Activated naive CD8-positive, alpha-beta T cell treated with anti-CD3 and anti-CD28 coated beads for 36 hours (primary cell): ENCODE measurements around the gene SH3PXD2B. TPM values are rescaled to one million over a fixed set of nuclear protein-coding genes. Genes with fewer than 3 reads are reported as not detected.
A peak's percentile ranks its signal among the peaks of the same experiment; 100 is the strongest.
"Not testable (repeated sequence)": the region's sequence is repeated elsewhere in the genome, so short reads cannot be mapped to it uniquely, and the experiment has no call there.

Source experiments
- DNase-seq: peaks from one replicate; pipeline ENCODE4 v3.0.0; 2021
- H3K27ac Mint-ChIP-seq: one replicate; pipeline ENCODE4 v1.8.0; 2022; ENCODE audit warnings: mild to moderate bottlenecking, moderate library complexity, mixed read lengths
- H3K27me3 Mint-ChIP-seq: one replicate; pipeline ENCODE4 v1.8.0; 2022; ENCODE audit warnings: mild to moderate bottlenecking, mixed read lengths
- H3K36me3 Mint-ChIP-seq: one replicate; pipeline ENCODE4 v1.8.0; 2021; ENCODE audit warnings: mild to moderate bottlenecking, mixed read lengths
- H3K4me1 Mint-ChIP-seq: one replicate; pipeline ENCODE4 v1.8.0; 2021; ENCODE audit warnings: mixed read lengths
- H3K4me3 Mint-ChIP-seq: one replicate; pipeline ENCODE4 v1.8.0; 2022; ENCODE audit warnings: mild to moderate bottlenecking, moderate library complexity, mixed read lengths
- H3K9me3 Mint-ChIP-seq: one replicate; pipeline ENCODE4 v1.8.0; 2022; ENCODE audit warnings: mixed read lengths
- total RNA-seq, 2 experiments: library from RNA; stranded (reverse); gene quantifications; one replicate each; pipeline ENCODE4 v1.2.3, GENCODE V29; 2021

SH3PXD2B gene
- total RNA-seq, 2 experiments from 2014 or later, result 0.80 to 0.84 TPM

DNA sequence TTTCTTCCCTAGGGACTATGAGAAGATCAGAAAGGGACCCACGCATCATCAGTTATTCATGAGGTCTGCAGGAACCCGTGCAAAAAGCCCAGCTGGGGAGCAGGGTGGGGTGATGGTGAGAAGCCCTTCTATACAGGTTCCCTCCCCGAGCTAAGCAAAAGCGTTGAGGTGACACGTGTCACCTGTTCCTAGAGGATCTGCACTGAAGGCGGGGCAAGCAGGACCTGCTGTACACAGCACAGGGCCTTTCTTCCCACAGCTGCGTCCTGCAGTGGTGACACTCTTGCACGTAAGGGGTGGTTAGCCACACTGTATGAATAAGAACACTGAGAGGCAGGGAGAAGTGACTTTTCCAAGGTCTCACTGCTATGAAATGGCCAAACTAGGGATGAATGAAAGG is 37.2 kb upstream of the SH3PXD2B start:
- H3K4me3 Mint-ChIP-seq, result no peak overlapping the region
- no peaks in the 10 kb centered on the region for H3K4me1 Mint-ChIP-seq
- H3K27ac Mint-ChIP-seq, result no peak overlapping the region
- H3K36me3 Mint-ChIP-seq, result no peaks in the 10 kb centered on the region
- peaks cover 3% of the 10 kb centered on the region for H3K9me3 Mint-ChIP-seq
- H3K27me3 Mint-ChIP-seq, result peaks cover 2% of the 10 kb centered on the region
- no peak for DNase-seq

DNA sequence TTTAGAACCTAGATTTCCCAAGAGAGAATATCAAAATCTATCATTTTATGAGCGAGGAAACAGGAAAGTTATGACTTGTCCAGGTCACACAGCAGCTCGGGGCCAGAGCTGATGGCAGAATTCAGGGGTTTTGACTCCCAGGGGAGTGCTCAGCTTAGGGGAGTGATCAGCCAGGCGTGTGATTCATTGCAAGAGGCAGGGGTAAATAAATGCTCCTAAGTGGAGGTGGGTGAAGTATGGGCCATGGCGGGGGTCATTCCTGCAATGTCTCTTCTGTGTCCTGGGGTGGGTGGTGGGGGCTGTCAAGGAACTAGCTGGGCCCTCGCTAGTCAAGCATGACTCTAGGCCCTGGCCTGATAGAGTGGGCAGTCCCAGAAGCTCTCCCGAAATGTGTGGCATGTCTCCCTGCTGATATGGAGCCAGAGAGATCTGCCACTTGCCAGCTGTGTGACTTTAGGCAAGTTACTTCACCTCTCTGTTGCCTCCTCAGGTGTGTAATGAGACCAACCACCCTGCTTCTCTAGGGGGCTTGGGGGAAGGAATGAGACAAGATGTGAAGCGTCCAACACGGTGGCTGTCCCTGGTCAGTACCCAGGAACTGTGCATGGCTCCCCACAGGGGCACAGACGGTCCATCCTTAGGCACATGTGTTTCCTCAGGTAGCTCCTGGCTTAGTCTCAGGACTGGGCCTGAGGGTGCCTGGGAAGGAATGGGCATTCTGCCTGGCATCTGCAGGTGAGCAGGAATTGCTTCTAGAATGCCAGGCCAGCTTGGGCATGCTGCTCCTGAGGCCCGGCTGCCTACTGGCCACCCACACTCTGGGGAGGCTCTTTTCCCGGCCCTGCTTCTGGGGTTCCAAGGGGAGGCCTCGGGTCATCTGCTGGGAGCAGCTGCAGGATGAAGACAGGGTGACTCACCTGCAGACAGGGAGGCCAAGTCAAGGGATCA is 36.5 kb upstream of the SH3PXD2B start:
- Mint-ChIP-seq H3K9me3 (no peaks in the 10 kb centered on the region), H3K27ac (no peak overlapping the region), H3K4me3 (no peak overlapping the region), H3K27me3 (peaks cover 3% of the 10 kb centered on the region), H3K36me3 (no peaks in the 10 kb centered on the region), H3K4me1 (no peaks in the 10 kb centered on the region)
- no peak for DNase-seq

DNA sequence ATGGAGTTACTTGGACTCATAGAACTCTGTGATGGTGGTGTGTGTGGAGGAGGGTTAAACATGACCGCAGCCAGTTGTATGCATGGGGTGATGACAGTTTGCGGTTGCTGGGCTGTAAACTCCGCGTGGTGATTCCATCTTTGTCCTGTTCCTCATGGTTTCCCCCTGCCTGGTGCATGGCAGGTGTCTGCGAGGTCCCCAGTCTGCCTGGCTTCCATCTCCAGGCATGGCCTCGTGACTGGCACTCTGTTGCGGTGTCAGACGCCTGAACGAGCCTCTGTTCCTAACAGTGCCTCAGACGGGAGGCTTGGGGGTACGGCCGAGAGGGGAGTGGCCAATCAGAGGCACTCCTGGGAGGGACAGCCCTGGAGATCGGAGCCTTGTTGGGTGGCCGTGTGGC is 33.9 kb upstream of the SH3PXD2B start:
- no peak overlapping the region for H3K4me3 Mint-ChIP-seq
- peaks cover 3% of the 10 kb centered on the region for H3K27me3 Mint-ChIP-seq
- H3K36me3 Mint-ChIP-seq, result no peaks in the 10 kb centered on the region
- H3K4me1 Mint-ChIP-seq, result no peaks in the 10 kb centered on the region
- DNase-seq, result no peak
- no peaks in the 10 kb centered on the region for H3K9me3 Mint-ChIP-seq
- H3K27ac Mint-ChIP-seq, result no peak overlapping the region

DNA sequence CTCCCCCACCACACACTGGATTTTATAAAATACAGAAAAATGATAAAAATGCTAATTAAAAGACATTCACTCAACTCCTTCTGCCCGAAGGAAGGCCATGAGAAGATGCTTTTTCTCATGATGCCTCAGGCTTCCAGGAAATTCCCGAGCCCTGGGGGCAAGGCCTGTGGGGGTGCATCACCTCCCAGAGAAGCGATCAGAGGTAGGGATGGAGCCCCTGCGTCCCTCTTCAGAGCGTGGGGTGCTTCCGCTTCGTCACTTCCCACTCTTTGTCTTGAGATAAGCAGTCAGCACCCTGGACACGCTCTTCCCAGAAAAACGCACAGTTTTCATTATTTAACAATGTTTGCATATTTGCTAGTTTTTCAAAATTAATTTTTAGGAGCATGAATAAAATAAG is 33.3 kb upstream of the SH3PXD2B start:
- Mint-ChIP-seq H3K9me3 (no peaks in the 10 kb centered on the region), H3K27ac (no peak overlapping the region), H3K4me1 (no peaks in the 10 kb centered on the region), H3K36me3 (no peaks in the 10 kb centered on the region), H3K27me3 (peaks cover 3% of the 10 kb centered on the region), H3K4me3 (no peak overlapping the region)
- no peak for DNase-seq

DNA sequence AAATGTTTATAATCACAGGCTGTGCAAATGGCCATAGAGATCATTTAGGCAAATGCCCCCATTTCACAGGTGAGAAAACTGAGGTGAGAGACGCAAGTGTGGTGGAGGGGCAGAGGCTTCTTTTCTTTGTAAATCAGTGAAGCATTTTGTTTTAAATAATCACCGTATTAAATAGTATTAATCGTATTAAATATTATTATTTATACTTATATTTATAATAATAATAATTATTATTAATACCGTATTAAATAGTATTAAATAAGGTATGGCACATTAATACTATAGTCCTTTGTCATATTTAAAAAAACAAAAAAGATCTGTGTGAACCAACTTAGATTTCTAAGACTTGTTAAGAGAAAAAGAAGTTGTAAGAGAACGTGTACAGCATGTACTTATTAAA is 32.6 kb upstream of the SH3PXD2B start:
- H3K4me3 Mint-ChIP-seq, result no peak overlapping the region
- no peaks in the 10 kb centered on the region for H3K36me3 Mint-ChIP-seq
- DNase-seq, result no peak
- peaks cover 3% of the 10 kb centered on the region for H3K27me3 Mint-ChIP-seq
- no peak overlapping the region for H3K27ac Mint-ChIP-seq
- no peaks in the 10 kb centered on the region for H3K4me1 Mint-ChIP-seq
- no peaks in the 10 kb centered on the region for H3K9me3 Mint-ChIP-seq

DNA sequence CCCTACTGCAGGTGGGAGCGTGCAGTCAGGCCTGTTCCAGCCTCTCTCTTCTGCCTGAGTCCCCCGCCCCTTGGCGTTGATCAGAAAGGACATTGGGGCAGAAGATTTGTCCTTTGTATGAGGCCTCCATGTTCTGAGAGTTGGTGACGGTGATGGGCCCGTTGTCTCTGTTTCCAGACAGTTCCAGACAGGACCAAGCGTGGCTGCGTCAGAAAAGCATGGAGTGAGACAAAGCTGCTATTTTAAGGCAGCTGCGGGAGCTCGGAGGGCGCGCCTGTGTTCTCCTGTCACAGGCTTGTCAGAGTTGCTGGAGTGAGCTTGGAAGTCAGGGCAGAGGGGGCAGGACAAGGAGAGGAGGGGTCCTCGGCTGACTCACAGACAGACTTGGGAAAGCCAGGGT is 32.1 kb upstream of the SH3PXD2B start:
- DNase-seq, result no peak

DNA sequence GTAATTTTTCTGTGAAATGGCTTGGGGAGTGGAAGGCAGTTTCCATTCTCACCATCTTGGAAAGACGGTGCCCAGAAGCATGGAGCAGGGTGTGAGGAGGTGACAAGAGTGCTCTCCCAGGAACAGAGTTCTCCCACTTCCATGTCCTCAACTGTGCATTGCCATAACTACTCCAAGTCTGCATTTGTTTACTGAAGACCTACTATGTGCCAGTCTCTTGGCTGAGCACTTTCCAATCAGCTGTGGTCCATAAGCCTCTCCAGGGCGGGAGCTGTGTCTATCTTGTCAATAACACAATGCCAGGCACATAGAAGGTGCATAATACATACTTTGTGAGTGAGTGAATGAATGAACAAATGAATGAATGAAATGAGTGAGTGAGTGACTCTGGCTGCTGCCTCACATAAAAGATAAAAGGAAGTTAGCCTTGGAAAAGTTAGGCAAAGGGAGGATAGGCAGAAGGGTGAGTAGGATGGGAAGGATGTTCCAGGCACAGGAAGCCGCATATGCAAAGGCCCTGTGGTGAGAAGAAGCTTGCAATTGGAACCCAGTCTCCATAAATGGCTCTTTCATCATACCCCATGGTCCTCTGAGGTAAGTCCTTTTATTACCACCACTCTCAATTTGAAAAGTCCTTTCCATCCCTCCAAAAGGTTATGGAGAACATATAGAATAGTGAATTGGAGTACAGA is 31.3 kb upstream of the SH3PXD2B start:
- no peak overlapping the region for H3K27ac Mint-ChIP-seq

More for the DNA sequence above, 32.1 kb upstream of the SH3PXD2B start:
- H3K27me3 Mint-ChIP-seq, result peaks cover 3% of the 10 kb centered on the region
- no peaks in the 10 kb centered on the region for H3K4me1 Mint-ChIP-seq
- H3K36me3 Mint-ChIP-seq, result no peaks in the 10 kb centered on the region
- H3K4me3 Mint-ChIP-seq, result no peak overlapping the region
- H3K9me3 Mint-ChIP-seq, result no peaks in the 10 kb centered on the region
- H3K27ac Mint-ChIP-seq, result no peak overlapping the region

DNA sequence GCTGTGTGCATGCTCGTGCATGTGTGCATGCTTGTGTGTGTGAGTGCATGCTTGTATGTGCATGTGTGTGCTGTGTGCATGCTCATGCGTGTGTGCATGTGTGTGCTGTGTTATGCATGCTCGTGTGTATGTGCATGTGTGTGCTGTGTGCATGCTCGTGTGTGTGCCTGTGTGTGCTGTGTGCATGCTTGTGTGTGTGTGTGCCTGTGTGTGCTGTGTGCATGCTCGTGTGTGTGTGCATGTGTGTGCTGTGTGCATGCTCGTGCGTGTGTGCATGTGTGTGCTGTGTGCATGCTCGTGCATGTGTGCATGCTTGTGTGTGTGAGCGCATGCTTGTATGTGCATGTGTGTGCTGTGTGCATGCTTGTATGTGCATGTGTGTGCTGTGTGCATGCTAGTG is 30.3 kb upstream of the SH3PXD2B start:
- no peaks in the 10 kb centered on the region for H3K36me3 Mint-ChIP-seq
- peaks cover 3% of the 10 kb centered on the region for H3K27me3 Mint-ChIP-seq
- no peak overlapping the region for H3K27ac Mint-ChIP-seq

More for the DNA sequence above, 31.3 kb upstream of the SH3PXD2B start:
- Mint-ChIP-seq H3K27me3 (peaks cover 3% of the 10 kb centered on the region), H3K9me3 (no peaks in the 10 kb centered on the region), H3K4me1 (no peaks in the 10 kb centered on the region), H3K4me3 (no peak overlapping the region), H3K36me3 (no peaks in the 10 kb centered on the region)
- no peak for DNase-seq

DNA sequence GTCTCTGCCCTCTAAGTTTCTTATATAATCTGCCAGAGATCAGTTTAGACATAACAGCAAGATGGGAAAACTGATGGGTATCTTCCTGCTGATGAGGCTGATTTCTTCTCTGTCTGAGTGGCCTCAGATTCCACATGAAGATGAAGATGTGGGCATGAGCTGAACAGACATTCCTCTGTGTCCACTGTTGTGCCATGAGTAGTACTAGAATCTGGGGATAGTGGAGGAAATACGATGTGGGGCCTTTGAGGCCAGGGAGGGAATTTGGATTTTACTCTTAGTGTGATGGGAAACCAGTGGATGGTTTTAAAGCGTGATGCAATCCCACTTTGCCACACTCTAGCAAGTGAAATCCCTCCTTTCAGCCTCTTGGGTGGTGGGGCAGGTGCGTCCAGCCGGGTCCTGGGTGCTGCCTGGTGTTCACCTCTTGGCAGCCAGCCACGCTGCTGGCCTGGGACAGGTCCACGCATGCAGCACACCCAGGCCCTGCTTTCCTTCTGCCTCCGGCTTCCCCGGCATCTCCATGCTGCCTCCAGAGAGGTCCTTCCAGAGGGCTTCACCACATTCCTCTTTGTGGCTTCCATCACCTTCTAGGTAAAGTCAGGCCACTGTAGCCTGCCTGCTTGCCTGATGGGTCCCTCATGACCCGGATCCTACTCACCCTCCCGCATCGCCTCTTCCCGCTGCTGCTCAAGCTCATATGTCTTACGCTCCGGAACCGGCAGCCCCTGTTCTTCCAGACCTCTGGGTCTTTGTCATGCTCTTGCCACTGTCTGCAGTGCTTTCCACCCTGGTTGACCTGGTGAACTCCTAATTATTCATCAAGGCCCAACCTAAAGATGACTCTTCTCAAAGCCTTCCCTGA is 28.1 kb upstream of the SH3PXD2B start:
- Mint-ChIP-seq H3K4me1 (peaks cover 3% of the 10 kb centered on the region), H3K36me3 (no peaks in the 10 kb centered on the region), H3K4me3 (no peak overlapping the region), H3K27ac (no peak overlapping the region), H3K9me3 (no peaks in the 10 kb centered on the region), H3K27me3 (peaks cover 3% of the 10 kb centered on the region)
- no peak for DNase-seq

More for the DNA sequence above, 30.3 kb upstream of the SH3PXD2B start:
- no peak for DNase-seq
- H3K4me3 Mint-ChIP-seq, result no peak overlapping the region
- no peaks in the 10 kb centered on the region for H3K9me3 Mint-ChIP-seq
- no peaks in the 10 kb centered on the region for H3K4me1 Mint-ChIP-seq

DNA sequence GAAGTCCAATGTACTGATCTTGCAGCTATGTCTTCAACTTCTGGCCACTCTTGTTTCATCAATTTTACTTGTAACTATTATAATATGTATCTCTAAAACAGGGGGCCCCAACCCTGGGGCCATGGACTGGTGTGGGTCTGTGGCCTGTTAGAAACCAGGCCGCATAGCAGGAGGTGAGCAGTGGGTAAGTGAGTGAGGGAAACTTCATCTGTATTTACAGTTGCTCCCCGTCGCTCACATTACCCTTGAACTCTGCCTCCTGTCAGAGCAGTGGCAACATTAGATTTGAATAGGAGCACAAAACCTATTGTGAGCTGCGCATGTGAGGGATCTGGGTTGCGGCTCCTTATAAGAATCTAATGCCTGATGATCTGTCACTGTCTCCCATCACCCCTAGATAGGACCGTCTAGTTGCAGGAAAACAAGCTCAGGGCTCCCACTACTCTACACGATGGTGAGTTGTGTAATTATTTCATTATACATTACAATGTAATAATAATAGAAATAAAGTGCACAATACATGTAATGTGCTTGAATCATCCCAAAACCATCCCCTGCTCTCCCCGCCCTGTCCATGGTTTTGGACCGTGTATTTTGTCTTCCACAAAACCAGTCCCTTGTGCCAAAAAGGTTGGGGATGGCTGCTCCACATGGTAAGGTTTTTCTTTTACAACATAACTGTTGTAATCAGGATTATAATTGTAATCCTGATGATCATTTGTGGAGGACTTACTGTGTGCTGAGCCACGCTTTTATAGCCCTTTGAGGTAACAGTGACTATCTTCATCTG is 26.9 kb upstream of the SH3PXD2B start:
- Mint-ChIP-seq H3K4me1 (peaks cover 3% of the 10 kb centered on the region), H3K27ac (no peak overlapping the region), H3K27me3 (no peaks in the 10 kb centered on the region), H3K4me3 (no peak overlapping the region), H3K36me3 (no peaks in the 10 kb centered on the region), H3K9me3 (no peaks in the 10 kb centered on the region)
- DNase-seq, result no peak

DNA sequence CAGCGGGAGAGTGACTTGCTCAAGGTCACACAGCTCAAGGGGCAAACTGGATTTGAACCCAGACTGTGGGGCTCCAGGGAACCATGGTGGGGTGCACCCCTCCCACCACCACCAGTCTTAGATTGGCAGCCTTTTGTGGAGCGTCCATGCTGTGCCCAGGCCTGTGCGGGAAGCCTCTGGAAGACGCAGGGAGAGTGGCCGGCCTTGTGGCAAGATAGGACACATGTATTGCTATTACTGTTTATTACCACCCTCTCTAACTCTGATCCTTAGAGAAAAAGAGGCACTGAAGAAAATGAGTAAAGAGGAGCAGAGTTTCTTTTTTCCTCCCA is 25.4 kb upstream of the SH3PXD2B start:
- H3K4me1 Mint-ChIP-seq, result peaks cover 3% of the 10 kb centered on the region
- H3K27me3 Mint-ChIP-seq, result no peaks in the 10 kb centered on the region
- no peaks in the 10 kb centered on the region for H3K9me3 Mint-ChIP-seq
- no peak overlapping the region for H3K4me3 Mint-ChIP-seq
- no peaks in the 10 kb centered on the region for H3K36me3 Mint-ChIP-seq
- DNase-seq, result no peak
- no peak overlapping the region for H3K27ac Mint-ChIP-seq

DNA sequence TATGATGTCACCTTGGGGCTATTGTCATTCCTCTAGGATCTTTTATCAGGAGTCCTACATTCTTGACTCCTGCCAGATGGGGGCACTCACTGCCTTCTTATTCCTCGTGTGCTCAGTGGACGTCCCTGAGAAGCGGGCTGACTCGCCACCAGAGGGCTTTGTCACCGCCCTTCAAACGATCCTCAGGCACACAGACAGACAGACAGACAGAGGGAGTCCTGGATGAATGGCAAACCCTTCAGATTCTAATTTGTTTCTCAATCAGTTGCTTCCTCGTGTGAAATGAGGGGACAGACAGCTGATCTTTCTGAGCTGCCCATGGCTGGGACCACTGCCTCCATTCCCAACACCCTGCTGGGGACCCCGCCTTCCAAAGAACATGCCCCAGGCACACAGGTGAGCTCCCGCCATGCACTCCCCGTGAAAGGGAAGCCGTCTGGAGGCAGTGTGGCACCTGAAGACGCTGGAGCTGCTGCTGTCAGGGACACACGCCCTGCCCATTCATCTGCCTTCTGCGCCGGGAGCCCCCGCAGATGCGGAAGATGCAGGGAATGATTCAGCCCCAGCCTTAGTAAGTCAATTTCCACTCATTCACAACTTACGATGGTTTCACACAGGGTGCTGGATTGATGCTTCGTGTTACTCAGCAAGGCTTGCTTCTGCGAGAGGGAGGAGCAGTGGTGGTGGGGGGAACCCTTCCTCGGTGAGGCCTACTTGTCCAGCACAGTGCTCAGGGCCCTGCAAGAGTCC is 24.9 kb upstream of the SH3PXD2B start:
- H3K4me1 Mint-ChIP-seq, result peaks cover 3% of the 10 kb centered on the region
- no peaks in the 10 kb centered on the region for H3K9me3 Mint-ChIP-seq
- H3K27me3 Mint-ChIP-seq, result no peaks in the 10 kb centered on the region
- no peaks in the 10 kb centered on the region for H3K36me3 Mint-ChIP-seq
- DNase-seq, result peak; percentile 65
- no peak overlapping the region for H3K4me3 Mint-ChIP-seq
- no peak overlapping the region for H3K27ac Mint-ChIP-seq

DNA sequence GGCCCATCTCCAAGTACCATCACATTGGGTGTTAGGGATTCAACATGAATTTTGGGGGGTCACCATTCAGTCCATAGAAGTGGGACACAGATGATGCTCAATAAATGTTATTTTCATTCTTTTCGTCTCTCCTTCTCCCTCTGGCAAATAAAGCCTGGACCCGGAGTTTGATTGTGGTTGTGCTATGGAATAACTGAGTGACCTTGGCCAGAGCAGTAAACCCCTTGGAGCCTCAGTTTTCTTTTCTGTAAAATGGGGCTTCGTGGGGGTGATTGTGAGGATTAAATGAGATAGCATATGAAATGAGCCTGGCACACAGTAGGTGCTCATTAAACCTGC is 24.3 kb upstream of the SH3PXD2B start:
- not testable (repeated sequence) for H3K4me3 Mint-ChIP-seq, H3K36me3 Mint-ChIP-seq, DNase-seq, H3K9me3 Mint-ChIP-seq, H3K27me3 Mint-ChIP-seq, H3K4me1 Mint-ChIP-seq, H3K27ac Mint-ChIP-seq

DNA sequence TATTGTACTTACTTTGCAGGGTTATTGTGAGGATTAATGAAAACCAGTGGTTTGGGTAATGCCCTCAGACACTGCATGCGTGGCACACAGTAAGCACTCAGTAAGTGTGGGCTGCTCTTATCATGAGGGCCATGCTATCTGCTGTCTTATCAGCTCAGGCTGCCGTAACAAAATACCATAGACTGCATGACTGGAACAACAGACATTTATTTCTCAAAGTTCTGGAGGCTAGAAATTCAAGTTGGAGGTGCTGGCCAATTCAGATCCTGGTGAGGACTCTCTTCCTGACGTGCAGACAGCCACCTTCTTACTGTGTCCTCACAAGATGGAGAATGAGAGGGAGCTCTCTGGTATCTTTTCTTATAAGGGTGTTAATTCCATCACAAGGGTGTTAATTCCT is 23.9 kb upstream of the SH3PXD2B start:
- H3K9me3 Mint-ChIP-seq, result no peaks in the 10 kb centered on the region
- DNase-seq, result no peak
- no peak overlapping the region for H3K4me3 Mint-ChIP-seq
- no peak overlapping the region for H3K27ac Mint-ChIP-seq
- H3K36me3 Mint-ChIP-seq, result no peaks in the 10 kb centered on the region
- H3K4me1 Mint-ChIP-seq, result peaks cover 3% of the 10 kb centered on the region
- no peaks in the 10 kb centered on the region for H3K27me3 Mint-ChIP-seq
